Measurements from ENCODE around the gene TIGD3. TPM values are rescaled to one million over a fixed set of nuclear protein-coding genes. Genes with fewer than 3 reads are reported as not detected.

The TIGD3 gene
- total and polyA plus RNA-seq, 4 experiments from 2014 or later, result 0.26 to 1.1 (median 0.96) TPM; not detected in 1

GRCh38 chr11:65393513-65394079 is 39.0 kb downstream of the TIGD3 start:
- no peak for DNase-seq
- Histone ChIP-seq H3K4me3 (ENCODE audit: low read length in 2 of 2) (no peak overlapping the region), H3K27ac (ENCODE audit: low read depth, low read length) (no peak overlapping the region), H3K4me1 (ENCODE audit: insufficient read depth, low read length) (peaks cover 30% of the 10 kb centered on the region), H3K9me3 (ENCODE audit: control insufficient read depth in 1 of 2, low read length in 2 of 2) (no peaks in the 10 kb centered on the region), H3K27me3 (ENCODE audit: insufficient read depth, low read length) (no peaks in the 10 kb centered on the region), H3K36me3 (ENCODE audit: insufficient read depth, low read length) (peaks cover 33% of the 10 kb centered on the region)
- CTCF ChIA-PET (ENCODE audit: partially characterized antibody), result interaction anchor here (1.0 to 1.2 kb wide), 2 partner anchors 64 to 116 kb away, joined by 3 read pairs; no protein-coding TSS in a partner anchor
- Mint-ChIP-seq H3K9me3 (no peaks in the 10 kb centered on the region), H3K27ac (no peak overlapping the region), H3K4me1 (peaks cover 14 to 36% (median 18%) of the 10 kb centered on the region in 4 donors), H3K27me3 (no peaks in the 10 kb centered on the region), H3K36me3 (peaks cover 19 to 53% of the 10 kb centered on the region in 2 donors), H3K4me3 (no peak overlapping the region)
- POLR2A ChIA-PET (ENCODE audit: partially characterized antibody), result interaction anchor here (2.4 to 25.9 kb wide), 3 partner anchors 26 to 132 kb away, joined by 5 to 654 read pairs (median 524); partner anchors contain the start of genes MALAT1, NEAT1 and SCYL1
- intact Hi-C loops (cut with micrococcal nuclease), result no loop called here

- Mint-ChIP-seq H3K27ac (no peak overlapping the region), H3K27me3 (no peaks in the 10 kb centered on the region), H3K9me3 (no peaks in the 10 kb centered on the region), H3K4me3 (no peak overlapping the region), H3K36me3 (peaks cover 17 to 51% of the 10 kb centered on the region in 2 donors), H3K4me1 (peaks cover 10 to 31% (median 13%) of the 10 kb centered on the region in 4 donors)
- CTCF ChIA-PET (ENCODE audit: partially characterized antibody), result interaction anchor here (1.2 kb wide), 1 partner anchor 115 kb away, joined by 3 read pairs; no protein-coding TSS in a partner anchor
- H3K4me1 ChIP-seq (ENCODE audit: insufficient read depth, low read length), result peaks cover 25% of the 10 kb centered on the region
- DNase-seq, result peak in 1 of 5 donors; percentile 11
- no peaks in the 10 kb centered on the region for H3K9me3 ChIP-seq (ENCODE audit: control insufficient read depth in 1 of 2, low read length in 2 of 2)
- no peaks in the 10 kb centered on the region for H3K27me3 ChIP-seq (ENCODE audit: insufficient read depth, low read length)
- POLR2A ChIA-PET (ENCODE audit: partially characterized antibody), result interaction anchor here (17.1 to 25.9 kb wide), 2 partner anchors 26 to 110 kb away, joined by 524 to 654 read pairs; partner anchors contain the start of genes MALAT1 and NEAT1
- H3K4me3 ChIP-seq (ENCODE audit: low read length in 2 of 2), result no peak overlapping the region
- no peak overlapping the region for H3K27ac ChIP-seq (ENCODE audit: low read depth, low read length)
- intact Hi-C loops (cut with micrococcal nuclease), result no loop called here
- peaks cover 32% of the 10 kb centered on the region for H3K36me3 ChIP-seq (ENCODE audit: insufficient read depth, low read length)
These were observed 39.6 kb downstream of the TIGD3 start for GRCh38 chr11:65394125-65394536.

- H3K27ac Mint-ChIP-seq, result peak overlapping the region in 1 of 7 donors; percentile 47
- no peaks in the 10 kb centered on the region for H3K9me3 ChIP-seq (ENCODE audit: control insufficient read depth in 1 of 2, low read length in 2 of 2)
- peaks cover 6% of the 10 kb centered on the region for H3K4me1 ChIP-seq (ENCODE audit: insufficient read depth, low read length)
- no peaks in the 10 kb centered on the region for H3K27me3 Mint-ChIP-seq
- no peak overlapping the region for H3K4me3 ChIP-seq (ENCODE audit: low read length in 2 of 2)
- peaks cover 17 to 49% of the 10 kb centered on the region in 2 donors for H3K36me3 Mint-ChIP-seq
- CTCF ChIA-PET (ENCODE audit: partially characterized antibody), result no interaction called here
- H3K9me3 Mint-ChIP-seq, result no peaks in the 10 kb centered on the region
- intact Hi-C loops (cut with micrococcal nuclease), result no loop called here
- peaks cover 0 to 19% (median 5%) of the 10 kb centered on the region in 4 donors for H3K4me1 Mint-ChIP-seq
- peak in 1 of 5 donors; percentile 2 for DNase-seq
- POLR2A ChIA-PET (ENCODE audit: partially characterized antibody), result interaction anchor here (1.3 to 25.9 kb wide), 3 partner anchors 9 to 108 kb away, joined by 3 to 654 read pairs (median 4); partner anchors contain the start of gene MALAT1
- no peaks in the 10 kb centered on the region for H3K27me3 ChIP-seq (ENCODE audit: insufficient read depth, low read length)
- no peak overlapping the region for H3K27ac ChIP-seq (ENCODE audit: low read depth, low read length)
- no peak overlapping the region for H3K4me3 Mint-ChIP-seq
- peaks cover 42% of the 10 kb centered on the region for H3K36me3 ChIP-seq (ENCODE audit: insufficient read depth, low read length)
These were observed 41.5 kb downstream of the TIGD3 start for GRCh38 chr11:65395961-65396530.

GRCh38 chr11:65396769-65397745 is 42.5 kb downstream of the TIGD3 start:
- H3K27me3 ChIP-seq (ENCODE audit: insufficient read depth, low read length), result no peaks in the 10 kb centered on the region
- intact Hi-C loops (cut with micrococcal nuclease), result no loop called here
- Mint-ChIP-seq H3K4me3 (no peak overlapping the region), H3K27me3 (no peaks in the 10 kb centered on the region), H3K4me1 (peaks cover 0 to 12% (median 4%) of the 10 kb centered on the region in 4 donors), H3K27ac (peak overlapping the region in 4 of 7 donors; percentile 11 to 73 (median 57)), H3K9me3 (no peaks in the 10 kb centered on the region), H3K36me3 (peaks cover 17 to 50% of the 10 kb centered on the region in 2 donors)
- ChIA-PET POLR2A (ENCODE audit: partially characterized antibody) (interaction anchor here (1.4 to 25.9 kb wide), 3 partner anchors 18 to 107 kb away, joined by 4 to 654 read pairs (median 5); partner anchors contain the start of gene MALAT1), CTCF (ENCODE audit: partially characterized antibody) (interaction anchor here (1.0 kb wide), 1 partner anchor 9 kb away, joined by 3 read pairs; no protein-coding TSS in a partner anchor)
- H3K27ac ChIP-seq (ENCODE audit: low read depth, low read length), result no peak overlapping the region
- peaks cover 42% of the 10 kb centered on the region for H3K36me3 ChIP-seq (ENCODE audit: insufficient read depth, low read length)
- H3K4me1 ChIP-seq (ENCODE audit: insufficient read depth, low read length), result no peaks in the 10 kb centered on the region
- H3K4me3 ChIP-seq (ENCODE audit: low read length in 2 of 2), result no peak overlapping the region
- no peaks in the 10 kb centered on the region for H3K9me3 ChIP-seq (ENCODE audit: control insufficient read depth in 1 of 2, low read length in 2 of 2)
- peak in 1 of 5 donors; percentile 25 for DNase-seq

GRCh38 chr11:65398362-65398910 is 43.9 kb downstream of the TIGD3 start:
- POLR2A ChIA-PET (ENCODE audit: partially characterized antibody), result interaction anchor here (0.7 to 25.9 kb wide), 3 partner anchors 18 to 180 kb away, joined by 3 to 654 read pairs (median 5); partner anchors contain the start of gene MALAT1
- peak in 1 of 5 donors; percentile 4 for DNase-seq
- Mint-ChIP-seq H3K9me3 (no peaks in the 10 kb centered on the region), H3K36me3 (peaks cover 16 to 47% of the 10 kb centered on the region in 2 donors), H3K4me3 (no peak overlapping the region), H3K27ac (peak overlapping the region in 1 of 7 donors; percentile 77), H3K27me3 (no peaks in the 10 kb centered on the region), H3K4me1 (peaks cover 0 to 6% (median 2%) of the 10 kb centered on the region in 4 donors)
- intact Hi-C loops (cut with micrococcal nuclease), result no loop called here
- CTCF ChIA-PET (ENCODE audit: partially characterized antibody), result no interaction called here
- Histone ChIP-seq H3K4me1 (ENCODE audit: insufficient read depth, low read length) (no peaks in the 10 kb centered on the region), H3K9me3 (ENCODE audit: control insufficient read depth in 1 of 2, low read length in 2 of 2) (no peaks in the 10 kb centered on the region), H3K36me3 (ENCODE audit: insufficient read depth, low read length) (peaks cover 39% of the 10 kb centered on the region), H3K4me3 (ENCODE audit: low read length in 2 of 2) (no peak overlapping the region), H3K27ac (ENCODE audit: low read depth, low read length) (no peak overlapping the region), H3K27me3 (ENCODE audit: insufficient read depth, low read length) (no peaks in the 10 kb centered on the region)

GRCh38 chr11:65399249-65399648 is 44.7 kb downstream of the TIGD3 start:
- Mint-ChIP-seq H3K4me3 (no peak overlapping the region), H3K4me1 (peaks cover 0 to 6% (median 2%) of the 10 kb centered on the region in 4 donors), H3K9me3 (no peaks in the 10 kb centered on the region), H3K36me3 (peaks cover 16 to 50% of the 10 kb centered on the region in 2 donors), H3K27ac (no peak overlapping the region), H3K27me3 (no peaks in the 10 kb centered on the region)
- POLR2A ChIA-PET (ENCODE audit: partially characterized antibody), result interaction anchor here (0.7 to 25.9 kb wide), 3 partner anchors 10 to 179 kb away, joined by 3 to 654 read pairs (median 10); partner anchors contain the start of gene MALAT1
- Histone ChIP-seq H3K4me1 (ENCODE audit: insufficient read depth, low read length) (no peaks in the 10 kb centered on the region), H3K27ac (ENCODE audit: low read depth, low read length) (no peak overlapping the region), H3K9me3 (ENCODE audit: control insufficient read depth in 1 of 2, low read length in 2 of 2) (no peaks in the 10 kb centered on the region), H3K27me3 (ENCODE audit: insufficient read depth, low read length) (no peaks in the 10 kb centered on the region), H3K4me3 (ENCODE audit: low read length in 2 of 2) (no peak overlapping the region), H3K36me3 (ENCODE audit: insufficient read depth, low read length) (peaks cover 42% of the 10 kb centered on the region)
- DNase-seq, result peak in 1 of 5 donors; percentile 5
- intact Hi-C loops (cut with micrococcal nuclease), result no loop called here
- CTCF ChIA-PET (ENCODE audit: partially characterized antibody), result no interaction called here
